ENCODE results near the gene DNAJC12.
A peak's percentile ranks its signal among the peaks of the same experiment; 100 is the strongest.
"Not testable (repeated sequence)": the region's sequence is repeated elsewhere in the genome, so short reads cannot be mapped to it uniquely, and the experiment has no call there.

Gene DNAJC12

GRCh38 chr10:67790534-67791408, 47.2 kb downstream of the DNAJC12 start:
- DNase-seq, result peak; percentile 38

- no peak for DNase-seq
These were observed 48.2 kb downstream of the DNAJC12 start for GRCh38 chr10:67789769-67790168.

- peak; percentile 41 for DNase-seq
These were observed 49.7 kb downstream of the DNAJC12 start for GRCh38 chr10:67788028-67788886.

GRCh38 chr10:67785098-67785497, 52.9 kb downstream of the DNAJC12 start:
- no peak for DNase-seq

- no peak for DNase-seq
These were observed 53.5 kb downstream of the DNAJC12 start for GRCh38 chr10:67784474-67784873.

- no peak for DNase-seq
These were observed 54.2 kb downstream of the DNAJC12 start for GRCh38 chr10:67783606-67784294.

GRCh38 chr10:67782530-67782929, 55.5 kb downstream of the DNAJC12 start:
- DNase-seq, result no peak

GRCh38 chr10:67780759-67781538, 57.0 kb downstream of the DNAJC12 start:
- no peak for DNase-seq

GRCh38 chr10:67780204-67780621, 57.8 kb downstream of the DNAJC12 start:
- DNase-seq, result not testable (repeated sequence)

GRCh38 chr10:67779465-67780203, 58.4 kb downstream of the DNAJC12 start:
- DNase-seq, result peak; percentile 69

- DNase-seq, result no peak
These were observed 61.6 kb downstream of the DNAJC12 start for GRCh38 chr10:67776371-67776770.

- no peak for DNase-seq
These were observed 62.7 kb downstream of the DNAJC12 start for GRCh38 chr10:67775279-67775678.

GRCh38 chr10:67772894-67773511, 65.0 kb downstream of the DNAJC12 start:
- peak; percentile 35 for DNase-seq

GRCh38 chr10:67772151-67772550, 65.8 kb downstream of the DNAJC12 start:
- no peak for DNase-seq

GRCh38 chr10:67771200-67771599, 66.8 kb downstream of the DNAJC12 start:
- no peak for DNase-seq

GRCh38 chr10:67770537-67770936, 67.5 kb downstream of the DNAJC12 start:
- no peak for DNase-seq

GRCh38 chr10:67767244-67767643, 70.7 kb downstream of the DNAJC12 start:
- DNase-seq, result no peak

- peak; percentile 92 for DNase-seq
These were observed 73.8 kb downstream of the DNAJC12 start for GRCh38 chr10:67764012-67764822.

GRCh38 chr10:67763499-67764011, 74.4 kb downstream of the DNAJC12 start:
- peak; percentile 62 for DNase-seq

GRCh38 chr10:67762567-67762966, 75.4 kb downstream of the DNAJC12 start:
- DNase-seq, result not testable (repeated sequence)
